NT2/D1 (cell line): ENCODE data around the gene NFASC.

Experiments
- SUZ12 ChIP-seq: IDR thresholded peaks from 2 replicates; pipeline ENCODE4 v1.6.1; 2011; ENCODE audit not compliant: insufficient read length, insufficient read depth; ENCODE audit errors: extremely low read depth
- YY1 ChIP-seq: IDR thresholded peaks from 2 replicates; pipeline ENCODE4 v1.6.1; 2011; ENCODE audit not compliant: insufficient read length, insufficient read depth
- ZNF274 ChIP-seq: IDR thresholded peaks from 2 replicates; pipeline ENCODE4 v1.6.1; 2011; ENCODE audit warnings: mild to moderate bottlenecking, low read depth, low read length

GRCh38 chr1:204920511-204920910 is 49.8 kb downstream of the NFASC start:
- no peak for TF ChIP-seq ZNF274
- TF ChIP-seq YY1, result no peak
- no peak for TF ChIP-seq SUZ12
